ENCODE data around the gene UBAC2. TPM values are rescaled to one million over a fixed set of nuclear protein-coding genes. Genes with fewer than 3 reads are reported as not detected.

UBAC2 gene
- total and polyA plus RNA-seq, 2 donors (not counting 3 experiments of a cell fraction or from before 2014, with no cell fraction given): 45.7 to 54.4 TPM

- Histone ChIP-seq H3K4me3 (replicated peaks in 1 of 3; ENCODE audit: insufficient read depth in 1 of 3, low read depth in 1 of 3, low read length in 3 of 3) (no peak overlapping the region), H3K9me3 (replicated peaks; ENCODE audit: control insufficient read depth, insufficient read depth, low read length) (no peaks in the 10 kb centered on the region), H4K20me1 (replicated peaks; ENCODE audit: control insufficient read depth, extremely low read depth, insufficient read depth, low read length) (no peaks in the 10 kb centered on the region), H3K9me1 (replicated peaks; ENCODE audit: control insufficient read depth, extremely low read depth, insufficient read depth, low read length) (no peaks in the 10 kb centered on the region), H3K27me3 (ENCODE audit: control insufficient read depth in 2 of 2, insufficient read depth in 2 of 2, low read length in 2 of 2) (peaks cover 3 to 8% of the 10 kb centered on the region in 2 experiments), H2AFZ (ENCODE audit: low read depth, low read length) (no peak overlapping the region), H3K9ac (replicated peaks; ENCODE audit: extremely low read depth, insufficient read depth, low read length) (no peak overlapping the region), H3K4me1 (ENCODE audit: control insufficient read depth, extremely low read depth, insufficient read depth, low read length) (no peaks in the 10 kb centered on the region), H3K36me3 (ENCODE audit: control insufficient read depth in 2 of 2, extremely low read depth in 1 of 2, insufficient read depth in 2 of 2, low read length in 2 of 2) (no peaks in the 10 kb centered on the region), H3K4me2 (ENCODE audit: insufficient read depth, low read length) (no peak overlapping the region), H3K79me2 (ENCODE audit: control insufficient read depth, insufficient read depth, low read length) (no peaks in the 10 kb centered on the region), H3K27ac (ENCODE audit: insufficient read depth, low read depth, low read length) (no peak overlapping the region)
- no TSS peak for BruUV-seq (replicated peaks)
- TF ChIP-seq, protein P1, sequence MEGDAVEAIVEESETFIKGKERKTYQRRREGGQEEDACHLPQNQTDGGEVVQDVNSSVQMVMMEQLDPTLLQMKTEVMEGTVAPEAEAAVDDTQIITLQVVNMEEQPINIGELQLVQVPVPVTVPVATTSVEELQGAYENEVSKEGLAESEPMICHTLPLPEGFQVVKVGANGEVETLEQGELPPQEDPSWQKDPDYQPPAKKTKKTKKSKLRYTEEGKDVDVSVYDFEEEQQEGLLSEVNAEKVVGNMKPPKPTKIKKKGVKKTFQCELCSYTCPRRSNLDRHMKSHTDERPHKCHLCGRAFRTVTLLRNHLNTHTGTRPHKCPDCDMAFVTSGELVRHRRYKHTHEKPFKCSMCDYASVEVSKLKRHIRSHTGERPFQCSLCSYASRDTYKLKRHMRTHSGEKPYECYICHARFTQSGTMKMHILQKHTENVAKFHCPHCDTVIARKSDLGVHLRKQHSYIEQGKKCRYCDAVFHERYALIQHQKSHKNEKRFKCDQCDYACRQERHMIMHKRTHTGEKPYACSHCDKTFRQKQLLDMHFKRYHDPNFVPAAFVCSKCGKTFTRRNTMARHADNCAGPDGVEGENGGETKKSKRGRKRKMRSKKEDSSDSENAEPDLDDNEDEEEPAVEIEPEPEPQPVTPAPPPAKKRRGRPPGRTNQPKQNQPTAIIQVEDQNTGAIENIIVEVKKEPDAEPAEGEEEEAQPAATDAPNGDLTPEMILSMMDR (IDR thresholded peaks at IDR 0.05; ENCODE audit: extremely low read depth in 1 of 2, insufficient read depth in 1 of 2, low read depth in 1 of 2, low read length in 2 of 2): no peak
- TF ChIP-seq POLR2AphosphoS5 (IDR thresholded peaks at IDR 0.05; ENCODE audit: insufficient read depth, low read depth, low read length) (no peak), MAX (IDR thresholded peaks at IDR 0.05; ENCODE audit: insufficient read depth, insufficient read length) (no peak), EZH2 (IDR thresholded peaks at IDR 0.05; ENCODE audit: borderline replicate concordance, low read depth, low read length, severe bottlenecking) (no peak), JUN (IDR thresholded peaks at IDR 0.05; ENCODE audit: borderline replicate concordance, insufficient read depth, insufficient read length, low read depth) (no peak), POLR2A (IDR thresholded peaks at IDR 0.05; ENCODE audit: low read depth, low read length) (no peak), MYC (IDR thresholded peaks at IDR 0.05; ENCODE audit: low read depth, low read length) (no peak), FOS (IDR thresholded peaks at IDR 0.05; ENCODE audit: borderline replicate concordance, insufficient read depth, low read length) (no peak), GATA2 (IDR thresholded peaks at IDR 0.05; ENCODE audit: insufficient read depth, insufficient read length, low read depth, low read length) (no peak)
- intact Hi-C loops (cut with micrococcal nuclease): no loop called here
- ChIA-PET POLR2A (no interaction called here), CTCF (interaction anchor here (0.7 to 1.7 kb wide), 2 partner anchors 31 to 149 kb away, joined by 3 read pairs; no protein-coding TSS in a partner anchor)
- no peak for DNase-seq (ENCODE audit: low read depth, low spot score)
- no peak for FAIRE-seq
- dilution Hi-C loops (cut with MboI; ENCODE audit: extremely low pct_ligation_motif_present, low sequenced_read_pairs): no loop called here
These were observed 218.1 kb downstream of the UBAC2 start for GRCh38 chr13:99418843-99419140.
